HepG2 (cell line): ENCODE data around the gene ANKRD11. TPM values are rescaled to one million over a fixed set of nuclear protein-coding genes. Genes with fewer than 3 reads are reported as not detected.

Experiments used
- ATAD3A ChIP-seq: sonication (generic); formaldehyde crosslinking; IDR thresholded peaks from 2 replicates; pipeline ENCODE4 v1.4.0; 2020; ENCODE audit warnings: missing genetic modification reagents
- FOXA3 ChIP-seq: IDR thresholded peaks from 2 replicates; pipeline ENCODE4 v1.6.1; 2016; ENCODE audit warnings: missing genetic modification reagents, missing compliant biosample characterization
- HCFC1 ChIP-seq: fragments of 150-350 bp; IDR thresholded peaks from 2 replicates; pipeline ENCODE4 v1.6.1; 2014; ENCODE audit warnings: low read depth, low read length
- KMT2B ChIP-seq: IDR thresholded peaks from 2 replicates; pipeline ENCODE4 v1.6.1; 2016; ENCODE audit warnings: missing genetic modification reagents, missing compliant biosample characterization
- NAIF1 ChIP-seq: sonication (generic); formaldehyde crosslinking; IDR thresholded peaks from 2 replicates; pipeline ENCODE4 v1.5.0; 2020; ENCODE audit warnings: mild to moderate bottlenecking, missing genetic modification reagents, borderline replicate concordance
- NCOA1 ChIP-seq: sonication (generic); formaldehyde crosslinking; IDR thresholded peaks from 2 replicates; pipeline ENCODE4 v1.9.0; 2021; ENCODE audit warnings: missing genetic modification reagents
- NFYC ChIP-seq: IDR thresholded peaks from 2 replicates; pipeline ENCODE4 v1.6.1; 2016; ENCODE audit warnings: missing genetic modification reagents, missing compliant biosample characterization
- NR1H2 ChIP-seq: sonication (generic); formaldehyde crosslinking; IDR thresholded peaks from 2 replicates; pipeline ENCODE4 v1.8.1; 2022; ENCODE audit warnings: low read depth, missing genetic modification reagents, borderline replicate concordance
- PITX1 ChIP-seq: sonication (generic); formaldehyde crosslinking; IDR thresholded peaks from 2 replicates; pipeline ENCODE4 v1.5.1; 2020; ENCODE audit warnings: mild to moderate bottlenecking, missing genetic modification reagents
- SAP130 ChIP-seq: IDR thresholded peaks from 2 replicates; pipeline ENCODE4 v1.6.1; 2016; ENCODE audit warnings: low read depth
- SIN3B ChIP-seq: fragments of 150-350 bp; IDR thresholded peaks from 2 replicates; pipeline ENCODE4 v1.6.1; 2014; ENCODE audit warnings: low read length
- TEAD3 ChIP-seq: optimal IDR thresholded peaks from 2 replicates; pipeline ENCODE3; 2016; ENCODE audit warnings: borderline replicate concordance
- ZMYM2 ChIP-seq: sonication (generic); formaldehyde crosslinking; IDR thresholded peaks from 2 replicates; pipeline ENCODE4 v1.8.0; 2022; ENCODE audit warnings: mild to moderate bottlenecking, missing genetic modification reagents
- ZNF256 ChIP-seq: sonication (generic); formaldehyde crosslinking; conservative IDR thresholded peaks from 2 replicates; pipeline ENCODE4 v1.4.0; 2020; ENCODE audit warnings: missing genetic modification reagents
- ZSCAN22 ChIP-seq: sonication (generic); formaldehyde crosslinking; IDR thresholded peaks from 2 replicates; pipeline ENCODE4 v1.4.0; 2020; ENCODE audit warnings: mild to moderate bottlenecking, missing genetic modification reagents
- polyA plus RNA-seq, 8 experiments: library from polyadenylated mRNA; depleted of rRNA in 3 of 8; stranded (reverse) in 7 of 8; unstranded in 1 of 8; fragments of >200 nt; fragmentation: Illumina TruSeq in 4 of 8; extraction: Trizol in 4 of 8; gene quantifications; 2 replicates each; pipeline versions ENCODE4 v1.2.1 to v1.2.3, GENCODE V29; 2011 to 2016; ENCODE audit warnings: low read depth in 4 of 8, missing spikeins in 1 of 8, mixed read lengths in 1 of 8; ENCODE audit not compliant: insufficient read depth in 1 of 8
- total RNA-seq, 5 experiments: library from RNA; depleted of rRNA; stranded (reverse); fragments of >200 nt; fragmentation: Illumina TruSeq; extraction: Trizol; gene quantifications; 2 replicates each; pipeline ENCODE4 v1.2.3, GENCODE V29; 2016; ENCODE audit warnings: low read depth in 1 of 5
- TF ChIP-seq, protein P1 (sequence below), 2 experiments: sonication (generic) in 1 of 2; formaldehyde crosslinking in 1 of 2; IDR thresholded peaks; 2 replicates each; pipeline versions ENCODE4 v1.5.1 to v1.6.1; 2011 to 2020; ENCODE audit warnings: borderline replicate concordance in 1 of 2, low read depth in 1 of 2, low read length in 1 of 2, mild to moderate bottlenecking in 1 of 2, missing genetic modification reagents in 1 of 2, moderate library complexity in 1 of 2
- TF ChIP-seq, protein P2 (sequence below): sonication (generic); formaldehyde crosslinking; IDR thresholded peaks from 2 replicates; pipeline ENCODE4 v1.4.0; 2020; ENCODE audit warnings: missing genetic modification reagents, mild to moderate bottlenecking, borderline replicate concordance
- TF ChIP-seq, protein P3 (sequence below): sonication (generic); formaldehyde crosslinking; IDR thresholded peaks from 2 replicates; pipeline ENCODE4 v1.5.0; 2020; ENCODE audit warnings: mild to moderate bottlenecking, missing genetic modification reagents
- TF ChIP-seq, protein P4 (sequence below): sonication (generic); formaldehyde crosslinking; IDR thresholded peaks from 2 replicates; pipeline ENCODE4 v1.9.0; 2021; ENCODE audit warnings: missing genetic modification reagents, mild to moderate bottlenecking, borderline replicate concordance
- TF ChIP-seq, protein P5 (sequence below): sonication (generic); formaldehyde crosslinking; conservative IDR thresholded peaks from 2 replicates; pipeline ENCODE4 v1.4.0; 2020; ENCODE audit warnings: mild to moderate bottlenecking, missing genetic modification reagents, moderate library complexity

The ANKRD11 gene
- total and polyA plus RNA-seq, 2 of the 13 experiments (the other 11 are each of a cell fraction or from before 2014, with no cell fraction given): 21.4 to 38.4 TPM

DNA sequence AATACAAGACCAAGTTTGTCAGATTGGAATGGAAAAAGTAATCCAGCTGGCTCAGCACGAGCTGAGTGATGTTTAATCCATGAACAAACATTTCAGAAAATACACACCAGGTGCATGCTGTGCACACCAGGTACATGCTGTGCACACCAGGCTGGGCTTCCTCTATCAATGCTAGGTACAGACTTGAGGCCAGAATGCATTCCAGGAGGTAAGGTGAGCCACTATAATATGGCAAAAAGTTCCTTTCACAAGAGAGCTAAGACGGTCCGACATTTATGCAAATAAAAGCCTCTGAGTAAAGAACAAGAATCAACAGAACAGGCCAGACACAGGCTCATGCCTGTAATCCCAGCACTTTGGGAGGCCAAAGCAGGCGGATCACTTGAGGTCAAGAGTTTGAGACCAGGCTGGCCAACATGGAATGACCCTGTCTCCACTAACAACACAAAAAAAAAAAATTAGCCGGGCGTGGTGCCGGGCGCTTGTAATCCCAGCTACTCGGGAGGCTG is 144.7 kb downstream of the ANKRD11 start (continued):
- TF ChIP-seq, protein P1, sequence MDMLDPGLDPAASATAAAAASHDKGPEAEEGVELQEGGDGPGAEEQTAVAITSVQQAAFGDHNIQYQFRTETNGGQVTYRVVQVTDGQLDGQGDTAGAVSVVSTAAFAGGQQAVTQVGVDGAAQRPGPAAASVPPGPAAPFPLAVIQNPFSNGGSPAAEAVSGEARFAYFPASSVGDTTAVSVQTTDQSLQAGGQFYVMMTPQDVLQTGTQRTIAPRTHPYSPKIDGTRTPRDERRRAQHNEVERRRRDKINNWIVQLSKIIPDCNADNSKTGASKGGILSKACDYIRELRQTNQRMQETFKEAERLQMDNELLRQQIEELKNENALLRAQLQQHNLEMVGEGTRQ (IDR thresholded peaks at IDR 0.05; ENCODE audit: low read depth, low read length): no peak
- TF ChIP-seq, protein P1 (CRISPR knock-in tag; IDR thresholded peaks at IDR 0.05; ENCODE audit: borderline replicate concordance): no peak
- TF ChIP-seq, protein P2, sequence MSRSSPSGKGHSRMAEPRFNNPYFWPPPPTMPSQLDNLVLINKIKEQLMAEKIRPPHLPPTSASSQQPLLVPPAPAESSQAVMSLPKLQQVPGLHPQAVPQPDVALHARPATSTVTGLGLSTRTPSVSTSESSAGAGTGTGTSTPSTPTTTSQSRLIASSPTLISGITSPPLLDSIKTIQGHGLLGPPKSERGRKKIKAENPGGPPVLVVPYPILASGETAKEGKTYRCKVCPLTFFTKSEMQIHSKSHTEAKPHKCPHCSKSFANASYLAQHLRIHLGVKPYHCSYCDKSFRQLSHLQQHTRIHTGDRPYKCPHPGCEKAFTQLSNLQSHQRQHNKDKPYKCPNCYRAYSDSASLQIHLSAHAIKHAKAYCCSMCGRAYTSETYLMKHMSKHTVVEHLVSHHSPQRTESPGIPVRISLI (CRISPR knock-in tag): peak; percentile 89
- peak; percentile 85 for TF ChIP-seq TEAD3 (CRISPR knock-in tag)
- TF ChIP-seq ZMYM2 (CRISPR knock-in tag): peak; percentile 78; the same call in 1 of the 2 replicates
- TF ChIP-seq, protein P3, sequence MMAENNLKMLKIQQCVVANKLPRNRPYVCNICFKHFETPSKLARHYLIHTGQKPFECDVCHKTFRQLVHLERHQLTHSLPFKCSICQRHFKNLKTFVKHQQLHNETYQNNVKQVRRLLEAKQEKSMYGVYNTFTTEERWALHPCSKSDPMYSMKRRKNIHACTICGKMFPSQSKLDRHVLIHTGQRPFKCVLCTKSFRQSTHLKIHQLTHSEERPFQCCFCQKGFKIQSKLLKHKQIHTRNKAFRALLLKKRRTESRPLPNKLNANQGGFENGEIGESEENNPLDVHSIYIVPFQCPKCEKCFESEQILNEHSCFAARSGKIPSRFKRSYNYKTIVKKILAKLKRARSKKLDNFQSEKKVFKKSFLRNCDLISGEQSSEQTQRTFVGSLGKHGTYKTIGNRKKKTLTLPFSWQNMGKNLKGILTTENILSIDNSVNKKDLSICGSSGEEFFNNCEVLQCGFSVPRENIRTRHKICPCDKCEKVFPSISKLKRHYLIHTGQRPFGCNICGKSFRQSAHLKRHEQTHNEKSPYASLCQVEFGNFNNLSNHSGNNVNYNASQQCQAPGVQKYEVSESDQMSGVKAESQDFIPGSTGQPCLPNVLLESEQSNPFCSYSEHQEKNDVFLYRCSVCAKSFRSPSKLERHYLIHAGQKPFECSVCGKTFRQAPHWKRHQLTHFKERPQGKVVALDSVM: no peak
- no peak for TF ChIP-seq HCFC1
- peak; percentile 61 for TF ChIP-seq SAP130 (CRISPR knock-in tag)
- TF ChIP-seq, protein P4, sequence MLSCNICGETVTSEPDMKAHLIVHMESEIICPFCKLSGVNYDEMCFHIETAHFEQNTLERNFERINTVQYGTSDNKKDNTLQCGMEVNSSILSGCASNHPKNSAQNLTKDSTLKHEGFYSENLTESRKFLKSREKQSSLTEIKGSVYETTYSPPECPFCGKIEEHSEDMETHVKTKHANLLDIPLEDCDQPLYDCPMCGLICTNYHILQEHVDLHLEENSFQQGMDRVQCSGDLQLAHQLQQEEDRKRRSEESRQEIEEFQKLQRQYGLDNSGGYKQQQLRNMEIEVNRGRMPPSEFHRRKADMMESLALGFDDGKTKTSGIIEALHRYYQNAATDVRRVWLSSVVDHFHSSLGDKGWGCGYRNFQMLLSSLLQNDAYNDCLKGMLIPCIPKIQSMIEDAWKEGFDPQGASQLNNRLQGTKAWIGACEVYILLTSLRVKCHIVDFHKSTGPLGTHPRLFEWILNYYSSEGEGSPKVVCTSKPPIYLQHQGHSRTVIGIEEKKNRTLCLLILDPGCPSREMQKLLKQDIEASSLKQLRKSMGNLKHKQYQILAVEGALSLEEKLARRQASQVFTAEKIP: no peak
- peak; percentile 97 for TF ChIP-seq PITX1 (CRISPR knock-in tag)
- no peak for TF ChIP-seq ZNF256 (CRISPR knock-in tag)
- no peak for TF ChIP-seq NAIF1 (CRISPR knock-in tag)
- TF ChIP-seq, protein P5, sequence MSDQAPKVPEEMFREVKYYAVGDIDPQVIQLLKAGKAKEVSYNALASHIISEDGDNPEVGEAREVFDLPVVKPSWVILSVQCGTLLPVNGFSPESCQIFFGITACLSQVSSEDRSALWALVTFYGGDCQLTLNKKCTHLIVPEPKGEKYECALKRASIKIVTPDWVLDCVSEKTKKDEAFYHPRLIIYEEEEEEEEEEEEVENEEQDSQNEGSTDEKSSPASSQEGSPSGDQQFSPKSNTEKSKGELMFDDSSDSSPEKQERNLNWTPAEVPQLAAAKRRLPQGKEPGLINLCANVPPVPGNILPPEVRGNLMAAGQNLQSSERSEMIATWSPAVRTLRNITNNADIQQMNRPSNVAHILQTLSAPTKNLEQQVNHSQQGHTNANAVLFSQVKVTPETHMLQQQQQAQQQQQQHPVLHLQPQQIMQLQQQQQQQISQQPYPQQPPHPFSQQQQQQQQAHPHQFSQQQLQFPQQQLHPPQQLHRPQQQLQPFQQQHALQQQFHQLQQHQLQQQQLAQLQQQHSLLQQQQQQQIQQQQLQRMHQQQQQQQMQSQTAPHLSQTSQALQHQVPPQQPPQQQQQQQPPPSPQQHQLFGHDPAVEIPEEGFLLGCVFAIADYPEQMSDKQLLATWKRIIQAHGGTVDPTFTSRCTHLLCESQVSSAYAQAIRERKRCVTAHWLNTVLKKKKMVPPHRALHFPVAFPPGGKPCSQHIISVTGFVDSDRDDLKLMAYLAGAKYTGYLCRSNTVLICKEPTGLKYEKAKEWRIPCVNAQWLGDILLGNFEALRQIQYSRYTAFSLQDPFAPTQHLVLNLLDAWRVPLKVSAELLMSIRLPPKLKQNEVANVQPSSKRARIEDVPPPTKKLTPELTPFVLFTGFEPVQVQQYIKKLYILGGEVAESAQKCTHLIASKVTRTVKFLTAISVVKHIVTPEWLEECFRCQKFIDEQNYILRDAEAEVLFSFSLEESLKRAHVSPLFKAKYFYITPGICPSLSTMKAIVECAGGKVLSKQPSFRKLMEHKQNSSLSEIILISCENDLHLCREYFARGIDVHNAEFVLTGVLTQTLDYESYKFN (CRISPR knock-in tag): peak; percentile 59; the same call in 1 of the 2 replicates
- no peak for TF ChIP-seq NR1H2
- no peak for TF ChIP-seq NFYC (CRISPR knock-in tag)
- 0 out of 2 replicates have a peak, but pooled peaks have one; percentile 45 for TF ChIP-seq ZSCAN22 (CRISPR knock-in tag)
- TF ChIP-seq SIN3B: no peak
- TF ChIP-seq FOXA3 (CRISPR knock-in tag): peak; percentile 27
- TF ChIP-seq ATAD3A: no peak
- no peak for TF ChIP-seq KMT2B (CRISPR knock-in tag)
- no peak for TF ChIP-seq NCOA1
